ENCODE data around the gene TIGD2.

DNA sequence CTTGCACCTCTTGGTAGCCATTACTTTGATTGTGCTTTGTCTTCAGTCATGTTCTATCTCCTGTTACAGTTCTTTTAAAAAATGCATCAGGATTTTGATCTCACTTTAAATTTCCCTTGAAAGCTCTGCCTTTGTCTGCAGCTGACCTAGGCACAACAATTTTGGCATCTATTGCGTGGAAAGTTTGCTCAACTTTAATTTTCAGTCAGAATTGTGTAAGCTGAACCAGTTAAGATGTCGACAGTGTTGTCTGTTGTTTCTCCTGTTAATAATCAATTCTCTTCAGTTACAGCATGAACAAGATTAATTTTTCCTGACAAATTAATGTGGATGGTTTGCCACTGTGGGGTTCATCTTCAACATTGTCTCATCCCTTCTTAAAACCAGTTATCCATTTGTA lies 34.9 kb downstream of the TIGD2 start:
- TF ChIP-seq CTCF (conservative IDR thresholded peaks at IDR 0.05 in 1 of 2, IDR thresholded peaks at IDR 0.05 in 1 of 2; ENCODE audit: extremely low read depth in 1 of 2, insufficient read depth in 1 of 2, low read depth in 1 of 2, low read length in 2 of 2) (no peak), EZH2 (IDR thresholded peaks at IDR 0.05; ENCODE audit: borderline replicate concordance, low read length) (no peak)
